GM12872 (cell line): ENCODE results near the gene MORC3.

Experiments
- CTCF ChIP-seq: IDR thresholded peaks from 3 replicates; pipeline ENCODE4 v1.5.1; 2011; ENCODE audit warnings: low read depth, mild to moderate bottlenecking, low read length, moderate library complexity; ENCODE audit not compliant: insufficient read depth

Gene MORC3

GRCh38 chr21:36422279-36423098 lies 102.5 kb downstream of the MORC3 start:
- peak; percentile 89 for TF ChIP-seq CTCF

DNA sequence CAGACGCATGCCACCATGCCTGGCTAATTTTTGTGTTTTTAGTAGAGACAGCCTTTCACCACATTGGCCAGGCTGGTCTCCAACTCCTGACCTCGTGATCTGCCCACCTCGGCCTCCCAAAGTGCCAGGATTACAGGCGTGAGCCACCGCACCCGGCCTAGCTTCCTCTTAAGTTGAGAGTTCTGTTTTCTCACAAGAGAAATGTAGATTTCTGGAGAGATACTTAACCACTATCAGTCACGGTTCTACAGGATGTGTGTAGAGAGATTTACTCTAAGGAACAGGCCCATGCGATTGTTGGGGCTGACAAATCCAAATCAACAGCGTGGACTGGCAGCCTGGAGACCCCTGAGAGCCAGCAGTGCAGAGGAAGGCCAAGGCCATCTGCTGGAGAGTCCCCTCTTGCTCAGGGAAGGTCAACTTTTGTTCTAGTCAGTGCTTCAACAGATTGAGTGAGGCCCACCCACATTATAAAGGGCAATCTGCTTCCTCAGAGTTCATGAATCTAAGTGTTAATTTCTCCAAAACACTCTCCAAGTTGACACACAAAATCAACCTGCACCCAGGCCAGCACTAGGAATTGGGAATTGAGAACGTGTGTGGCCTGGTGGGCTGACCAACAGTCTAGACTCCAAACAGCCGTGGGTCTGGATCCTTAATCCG lies 103.9 kb downstream of the MORC3 start:
- TF ChIP-seq CTCF = no peak

- no peak for TF ChIP-seq CTCF
Observed at GRCh38 chr21:36424592-36424991, 104.6 kb downstream of the MORC3 start.

GRCh38 chr21:36425286-36425685 lies 105.3 kb downstream of the MORC3 start:
- no peak for TF ChIP-seq CTCF
